ENCODE measurements around the gene SP100. TPM values are rescaled to one million over a fixed set of nuclear protein-coding genes. Genes with fewer than 3 reads are reported as not detected.

Gene SP100
- total and polyA plus RNA-seq, 2 experiments from 2014 or later, result 75.8 to 108 TPM

DNA sequence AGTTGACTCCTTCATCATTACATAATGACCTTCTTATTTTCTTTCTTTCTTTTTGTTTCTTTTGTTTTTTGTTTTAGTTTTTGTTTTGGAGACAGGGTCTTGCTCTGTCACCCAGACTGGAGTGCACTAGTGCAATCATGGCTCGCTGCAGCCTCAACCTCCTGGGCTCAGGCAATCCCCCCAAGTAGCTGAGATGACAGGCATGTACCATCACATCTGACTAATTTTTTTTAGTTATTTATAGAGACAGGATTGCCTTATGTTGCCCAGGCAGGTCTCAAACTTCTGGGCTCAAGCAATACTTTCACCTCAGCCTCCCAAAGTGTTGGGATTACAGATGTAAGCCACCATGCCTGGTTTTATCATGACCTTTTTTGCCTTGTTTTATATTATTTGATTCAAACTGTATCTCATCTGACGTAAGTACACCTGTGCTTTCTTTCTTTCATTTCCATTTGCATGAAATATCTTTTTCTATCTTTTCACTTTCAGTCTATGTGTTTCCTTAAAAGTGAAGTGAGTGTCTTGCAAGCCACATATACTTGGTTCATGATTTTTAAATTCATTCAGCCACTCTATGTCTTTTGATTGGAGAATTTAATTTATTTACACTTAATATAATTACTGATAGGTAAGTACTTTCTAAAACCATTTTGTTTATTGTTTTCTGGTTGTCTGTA, 39.1 kb downstream of the SP100 start:
- Histone ChIP-seq H3K9me2 (ENCODE audit: insufficient read depth) (no peaks in the 10 kb centered on the region), H3K79me2 (ENCODE audit: insufficient read depth) (peaks cover 61% of the 10 kb centered on the region), H3K36me3 (ENCODE audit: low read depth) (peaks cover 67% of the 10 kb centered on the region), H2AFZ (no peak overlapping the region), H3K27ac (no peak overlapping the region), H3K4me1 (ENCODE audit: insufficient read depth) (no peaks in the 10 kb centered on the region), H3K4me3 (no peak overlapping the region), H3K4me2 (ENCODE audit: unreplicated experiment) (no peak overlapping the region), H3K9me3 (ENCODE audit: low read depth) (no peaks in the 10 kb centered on the region), H4K20me1 (ENCODE audit: insufficient read depth) (no peaks in the 10 kb centered on the region; the same call in 1 of the 2 replicates), H3K27me3 (replicated peaks; ENCODE audit: insufficient read depth) (no peaks in the 10 kb centered on the region), H3K9ac (no peak overlapping the region), H3F3A (ENCODE audit: insufficient read depth) (no peaks in the 10 kb centered on the region)
- DNase-seq, result no peak
- in situ Hi-C loops (cut with MboI), result no loop called here
- 97 to 98% methylated on average over 2 of the region's 2 CpGs for WGBS, 2 experiments (ENCODE audit: low coverage in 1 of 2, low lambda C conversion rate in 2 of 2, missing lambda C conversion rate in 2 of 2)
- TF ChIP-seq EZH2 (IDR thresholded peaks at IDR 0.05; ENCODE audit: insufficient read depth, poor library complexity, severe bottlenecking), result no peak
- no peak for TF ChIP-seq EZH2phosphoT487 (IDR thresholded peaks at IDR 0.05; ENCODE audit: insufficient read depth, low read depth)

DNA sequence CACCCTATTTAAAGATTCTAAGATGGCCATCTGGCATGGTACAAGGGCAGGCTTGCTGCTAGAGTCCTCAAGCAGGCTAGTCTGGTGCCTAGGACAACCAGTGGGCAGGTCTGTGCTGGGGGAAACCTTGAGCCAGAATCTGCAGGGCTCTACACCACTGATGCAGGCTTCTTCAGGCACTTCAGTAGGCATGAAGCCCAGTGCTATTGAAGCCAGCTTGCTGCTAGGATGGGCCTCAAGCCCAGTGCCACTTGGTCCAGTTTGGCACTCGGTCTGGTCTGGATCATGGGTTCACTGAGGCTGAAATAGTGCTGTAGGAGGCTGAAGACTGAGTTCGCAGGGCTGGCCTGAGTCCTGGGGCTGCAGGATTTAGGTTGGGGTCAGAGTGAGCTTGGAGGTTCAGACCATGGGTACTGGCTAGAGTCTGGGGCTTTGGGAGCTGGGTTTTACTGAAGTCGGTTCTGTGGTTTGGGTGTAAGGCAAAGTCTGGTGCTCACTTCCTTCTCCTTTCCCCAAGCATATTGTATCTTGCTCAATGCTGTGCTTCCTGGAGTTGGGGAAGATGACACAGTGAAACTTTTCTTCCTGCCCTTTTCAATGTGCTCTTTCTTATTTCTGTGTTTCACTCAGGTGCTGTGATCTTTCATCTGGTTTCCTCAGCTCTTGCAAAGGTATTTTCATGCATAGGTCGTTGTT, 41.2 kb downstream of the SP100 start:
- in situ Hi-C loops (cut with MboI), result no loop called here
- no peaks in the 10 kb centered on the region for H3K9me2 ChIP-seq (ENCODE audit: insufficient read depth)

DNA sequence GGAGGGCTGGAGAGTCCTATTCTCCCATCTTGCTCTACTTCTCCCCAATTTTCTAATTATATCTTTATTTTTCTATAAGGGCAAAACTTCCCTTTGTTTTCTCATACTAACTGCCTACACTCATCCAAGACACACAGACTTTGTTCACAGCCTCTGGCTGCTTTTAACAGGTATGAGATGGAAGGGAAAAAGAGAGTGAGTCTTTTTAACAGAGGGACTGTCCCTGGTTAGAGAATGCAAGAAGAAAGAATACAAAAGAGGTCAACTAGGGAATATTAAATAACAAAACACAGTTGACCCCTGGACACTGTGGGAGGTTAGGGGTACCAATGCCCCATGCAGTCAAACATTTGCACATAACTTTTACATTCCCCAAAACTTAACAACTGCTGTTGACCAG, 41.8 kb downstream of the SP100 start:
- Histone ChIP-seq H3K79me2 (ENCODE audit: insufficient read depth) (peaks cover 45% of the 10 kb centered on the region), H3K27me3 (replicated peaks; ENCODE audit: insufficient read depth) (no peaks in the 10 kb centered on the region), H3K4me2 (ENCODE audit: unreplicated experiment) (no peak overlapping the region), H3K9ac (no peak overlapping the region), H4K20me1 (ENCODE audit: insufficient read depth) (no peaks in the 10 kb centered on the region), H3K4me3 (no peak overlapping the region), H3K27ac (no peak overlapping the region), H3K9me3 (ENCODE audit: low read depth) (no peaks in the 10 kb centered on the region), H2AFZ (no peak overlapping the region), H3F3A (ENCODE audit: insufficient read depth) (no peaks in the 10 kb centered on the region), H3K9me2 (ENCODE audit: insufficient read depth) (no peaks in the 10 kb centered on the region), H3K4me1 (ENCODE audit: insufficient read depth) (no peaks in the 10 kb centered on the region), H3K36me3 (ENCODE audit: low read depth) (peaks cover 64% of the 10 kb centered on the region)
- TF ChIP-seq EZH2phosphoT487 (IDR thresholded peaks at IDR 0.05; ENCODE audit: insufficient read depth, low read depth), result no peak
- no peak for TF ChIP-seq EZH2 (IDR thresholded peaks at IDR 0.05; ENCODE audit: insufficient read depth, poor library complexity, severe bottlenecking)
- in situ Hi-C loops (cut with MboI), result no loop called here
- DNase-seq, result no peak

More for the DNA sequence above, 41.2 kb downstream of the SP100 start:
- H3K27ac ChIP-seq, result no peak overlapping the region
- H3K27me3 ChIP-seq (replicated peaks; ENCODE audit: insufficient read depth), result no peaks in the 10 kb centered on the region
- H3K9ac ChIP-seq, result no peak overlapping the region
- no peaks in the 10 kb centered on the region for H4K20me1 ChIP-seq (ENCODE audit: insufficient read depth)
- H3K4me3 ChIP-seq, result no peak overlapping the region
- WGBS, 2 experiments (ENCODE audit: low coverage in 1 of 2, low lambda C conversion rate in 2 of 2, missing lambda C conversion rate in 2 of 2), result 52 to 53% methylated on average over 4 of the region's 4 CpGs
- H2AFZ ChIP-seq, result no peak overlapping the region
- DNase-seq, result no peak
- H3K9me3 ChIP-seq (ENCODE audit: low read depth), result no peaks in the 10 kb centered on the region
- TF ChIP-seq EZH2phosphoT487 (IDR thresholded peaks at IDR 0.05; ENCODE audit: insufficient read depth, low read depth) (no peak), EZH2 (IDR thresholded peaks at IDR 0.05; ENCODE audit: insufficient read depth, poor library complexity, severe bottlenecking) (no peak)
- H3K36me3 ChIP-seq (ENCODE audit: low read depth), result peaks cover 63% of the 10 kb centered on the region
- H3K4me2 ChIP-seq (ENCODE audit: unreplicated experiment), result no peak overlapping the region
- no peaks in the 10 kb centered on the region for H3K4me1 ChIP-seq (ENCODE audit: insufficient read depth)
- no peaks in the 10 kb centered on the region for H3F3A ChIP-seq (ENCODE audit: insufficient read depth)
- peaks cover 51% of the 10 kb centered on the region for H3K79me2 ChIP-seq (ENCODE audit: insufficient read depth)

DNA sequence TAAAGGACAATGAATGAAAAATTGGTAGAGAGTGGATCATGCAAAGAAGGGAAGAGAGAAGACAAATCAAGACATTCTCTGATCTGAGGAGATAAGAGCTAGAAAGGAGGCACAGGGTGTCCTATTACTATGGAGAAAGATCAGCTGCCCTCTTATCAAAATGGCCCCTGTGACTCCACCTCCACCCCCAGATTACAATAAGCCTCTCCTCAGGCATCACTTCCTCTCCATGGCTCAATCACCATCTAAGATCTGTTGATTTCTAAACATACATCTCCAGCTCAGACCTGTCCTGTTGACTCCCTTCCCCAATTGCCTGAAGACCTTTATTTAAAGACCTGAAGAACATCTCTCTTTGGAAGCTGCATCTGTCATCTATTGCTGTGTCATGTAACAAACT, 43.2 kb downstream of the SP100 start:
- H3K4me1 ChIP-seq (ENCODE audit: insufficient read depth), result no peaks in the 10 kb centered on the region
- no peaks in the 10 kb centered on the region for H4K20me1 ChIP-seq (ENCODE audit: insufficient read depth)
- DNase-seq, result no peak
- no peaks in the 10 kb centered on the region for H3K9me3 ChIP-seq (ENCODE audit: low read depth)
- H3K9me2 ChIP-seq (ENCODE audit: insufficient read depth), result no peaks in the 10 kb centered on the region
- H3K9ac ChIP-seq, result no peak overlapping the region
- no peak overlapping the region for H3K4me2 ChIP-seq (ENCODE audit: unreplicated experiment)
- H3K4me3 ChIP-seq, result no peak overlapping the region
- no peak overlapping the region for H3K27ac ChIP-seq
- H2AFZ ChIP-seq, result no peak overlapping the region
- H3K79me2 ChIP-seq (ENCODE audit: insufficient read depth), result peaks cover 32% of the 10 kb centered on the region
- no peaks in the 10 kb centered on the region for H3K27me3 ChIP-seq (replicated peaks; ENCODE audit: insufficient read depth)
- in situ Hi-C loops (cut with MboI), result no loop called here
- no peak for TF ChIP-seq EZH2phosphoT487 (IDR thresholded peaks at IDR 0.05; ENCODE audit: insufficient read depth, low read depth)
- TF ChIP-seq EZH2 (IDR thresholded peaks at IDR 0.05; ENCODE audit: insufficient read depth, poor library complexity, severe bottlenecking), result no peak
- no peaks in the 10 kb centered on the region for H3F3A ChIP-seq (ENCODE audit: insufficient read depth)
- peaks cover 73% of the 10 kb centered on the region for H3K36me3 ChIP-seq (ENCODE audit: low read depth)

All from GM23248 (cell line).